GM19099 (cell line): ENCODE results near the gene HIVEP3.

Experiments used
- POLR2A ChIP-seq: IDR thresholded peaks from 3 replicates; pipeline ENCODE4 v1.6.1; 2011; ENCODE audit warnings: low read depth; ENCODE audit not compliant: insufficient read length; ENCODE audit errors: extremely low read depth

HIVEP3 gene

DNA sequence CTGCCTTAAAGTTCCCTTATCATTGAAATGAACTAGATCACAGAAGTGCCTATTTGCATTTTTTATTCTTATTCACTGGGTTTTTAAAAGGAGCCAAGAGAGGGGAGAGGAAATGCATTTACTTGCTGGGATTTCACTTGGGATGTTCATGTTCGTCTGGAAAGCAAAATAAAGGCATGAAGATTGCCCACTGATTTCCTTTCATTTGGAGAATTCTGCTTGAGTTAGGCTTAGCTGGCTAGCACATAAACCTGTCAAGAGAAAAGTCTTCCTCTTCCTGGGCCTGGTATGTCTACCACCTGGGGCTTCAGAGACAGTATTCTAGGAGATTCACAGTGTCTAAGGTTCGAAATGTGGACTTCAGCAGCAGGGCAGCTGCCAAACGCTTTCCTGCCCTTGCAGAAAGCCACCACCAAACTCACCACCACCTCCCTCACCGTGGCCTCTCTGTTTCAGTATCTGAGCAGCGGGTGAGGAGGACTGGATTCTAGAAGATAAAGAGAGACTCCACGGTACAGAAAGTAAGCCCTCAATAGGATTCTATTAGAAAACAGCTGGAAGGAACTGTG lies 44.5 kb downstream of the HIVEP3 start:
- TF ChIP-seq POLR2A, result no peak

- no peak for TF ChIP-seq POLR2A
Observed at GRCh38 chr1:41872074-41872473, 46.6 kb downstream of the HIVEP3 start.

GRCh38 chr1:41870076-41870562 lies 48.6 kb downstream of the HIVEP3 start:
- no peak for TF ChIP-seq POLR2A

- TF ChIP-seq POLR2A, result no peak
Observed at GRCh38 chr1:41868241-41868998, 50.3 kb downstream of the HIVEP3 start.

DNA sequence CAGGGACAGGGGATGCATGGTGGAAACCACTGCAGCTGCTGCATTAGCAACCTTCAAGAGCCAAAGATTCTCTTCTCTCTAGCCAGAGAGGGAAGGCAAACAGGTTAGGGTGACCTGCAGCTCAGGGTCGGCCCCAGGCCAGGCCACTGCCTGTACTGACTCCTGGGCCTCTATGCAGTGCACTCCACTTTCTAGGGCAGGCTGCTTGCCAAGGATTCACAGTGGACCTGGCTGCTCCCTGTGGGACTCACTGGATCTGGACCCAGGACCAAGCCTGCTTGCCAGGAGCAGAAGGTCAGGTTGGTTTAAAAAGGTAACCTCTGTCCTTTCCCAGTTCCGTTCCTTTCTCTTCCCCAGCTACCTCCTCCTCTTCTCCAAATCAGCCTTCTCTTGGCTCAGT lies 52.4 kb downstream of the HIVEP3 start:
- no peak for TF ChIP-seq POLR2A

GRCh38 chr1:41864471-41865040 lies 54.2 kb downstream of the HIVEP3 start:
- TF ChIP-seq POLR2A, result no peak

DNA sequence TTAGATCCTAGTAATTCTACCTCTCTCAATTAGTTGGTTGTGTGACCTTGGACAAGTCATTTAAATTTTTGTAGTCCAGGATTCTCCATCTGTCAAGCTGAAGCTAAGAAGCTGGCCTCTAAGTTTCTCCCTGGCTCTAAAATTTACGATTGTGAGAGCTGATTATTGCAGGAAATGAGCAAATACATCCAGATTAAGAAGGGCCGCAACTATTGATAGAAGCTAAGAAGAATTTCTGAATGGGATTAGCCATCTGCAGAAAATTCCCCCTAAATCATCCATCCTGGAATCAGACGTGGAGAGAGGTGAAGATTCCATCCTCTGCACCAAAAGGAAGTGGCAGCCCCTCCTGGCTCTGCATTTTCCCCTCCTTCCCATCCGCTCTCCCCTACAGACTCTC lies 55.0 kb downstream of the HIVEP3 start:
- no peak for TF ChIP-seq POLR2A

- TF ChIP-seq POLR2A, result no peak
Observed at GRCh38 chr1:41862384-41863221, 56.1 kb downstream of the HIVEP3 start.

GRCh38 chr1:41861535-41862383 lies 57.0 kb downstream of the HIVEP3 start:
- TF ChIP-seq POLR2A, result no peak

DNA sequence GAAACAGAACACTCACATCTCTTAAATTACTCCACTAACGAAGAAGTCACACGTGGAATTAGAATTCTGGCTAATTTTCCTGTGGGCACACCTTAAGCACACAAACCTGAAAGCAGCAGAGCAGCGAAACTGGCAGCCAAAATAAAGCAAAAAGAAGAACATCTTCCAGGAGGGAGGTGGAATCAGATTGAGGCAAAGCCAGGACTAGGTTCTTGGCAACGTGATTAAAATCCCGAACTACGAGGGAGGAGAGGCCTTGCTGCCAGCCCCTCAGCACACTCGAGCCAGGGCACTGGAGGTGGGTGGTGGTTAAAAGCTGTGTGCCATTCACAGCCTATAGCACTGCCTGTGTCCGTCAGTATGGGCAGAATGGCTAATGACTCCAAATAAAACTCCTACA lies 58.0 kb downstream of the HIVEP3 start:
- no peak for TF ChIP-seq POLR2A

GRCh38 chr1:41860214-41860613 lies 58.5 kb downstream of the HIVEP3 start:
- no peak for TF ChIP-seq POLR2A

DNA sequence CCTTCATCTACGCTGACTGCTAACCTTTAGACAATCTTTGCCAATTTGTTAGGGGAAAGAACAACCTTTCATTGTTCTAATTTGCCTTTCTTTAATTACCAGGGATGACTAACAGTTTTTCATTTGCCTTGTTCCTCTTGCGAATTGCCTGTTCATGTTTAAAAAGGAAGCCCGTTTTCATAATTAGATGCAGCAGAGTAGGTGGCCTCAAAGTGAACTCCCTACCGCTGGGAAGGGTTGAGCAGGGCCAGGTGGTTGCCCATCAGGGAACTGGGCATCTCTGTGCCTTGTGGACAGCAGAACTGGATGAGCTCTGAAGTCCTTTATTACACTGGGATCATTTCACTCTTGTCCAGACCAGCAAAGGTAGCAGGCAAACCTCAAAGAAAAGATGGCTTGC lies 59.0 kb downstream of the HIVEP3 start:
- no peak for TF ChIP-seq POLR2A

- TF ChIP-seq POLR2A, result no peak
Observed at GRCh38 chr1:41856944-41857285, 61.8 kb downstream of the HIVEP3 start.

- no peak for TF ChIP-seq POLR2A
Observed at GRCh38 chr1:41856151-41856943, 62.4 kb downstream of the HIVEP3 start.
